GM12878 (cell line): Measurements from ENCODE around the gene DPP4. TPM values are rescaled to one million over a fixed set of nuclear protein-coding genes. Genes with fewer than 3 reads are reported as not detected.

Experiments
- ATAC-seq: fragments of 200-7000 bp; cut with Tn5 transposase; 3 replicates; pipeline ENCODE4 v1.9.1; 2020; ENCODE audit warnings: mild to moderate bottlenecking, moderate library complexity
- BruUV-seq: library from RNA; stranded (reverse); fragments of 400-500 nt; replicated peaks from 2 replicates; lab custom pipeline; 2021; lab: Mats Ljungman, UMichigan
- CTCF ChIA-PET: fragments of 300-600 bp; sonication (Branson Sonifier 250); formaldehyde crosslinking; extraction: SDS; loops from one replicate; lab custom pipeline; 2021; ENCODE audit warnings: inconsistent platforms; lab: Yijun Ruan, JAX
- POLR2A ChIA-PET: fragments of 350-600 bp; formaldehyde crosslinking; extraction: SDS; loops from one replicate; lab custom pipeline; 2021; ENCODE audit warnings: inconsistent platforms; lab: Charles Lee
- RAD21 ChIA-PET: fragments of 300-600 bp; sonication (Branson Sonifier 250); formaldehyde crosslinking; loops from one replicate; lab custom pipeline; 2023; ENCODE audit warnings: antibody characterized with exemption; ENCODE audit not compliant: unreplicated experiment; lab: Charles Lee
- SMC1A ChIA-PET: fragments of 300-600 bp; sonication (Branson Sonifier 250); formaldehyde crosslinking; loops from one replicate; lab custom pipeline; 2023; ENCODE audit not compliant: unreplicated experiment, uncharacterized antibody; lab: Charles Lee
- DNase-seq: peaks from one replicate; pipeline ENCODE4 v3.0.0-alpha.2; 2011; ENCODE audit warnings: low read depth, low spot score
- FAIRE-seq: peaks from 3 replicates; lab custom pipeline; 2011; peaks lifted over from hg19 to GRCh38; lab: Jason Lieb, UNC
- H2AFZ ChIP-seq: 2 replicates; pipeline ENCODE4 v1.6.0; 2011; ENCODE audit warnings: low read depth, low read length, control low read depth; ENCODE audit not compliant: control insufficient read depth
- H3K27ac ChIP-seq: 2 replicates; pipeline ENCODE4 v1.5.1; 2011; ENCODE audit warnings: control low read depth; ENCODE audit not compliant: control insufficient read depth, insufficient read depth
- H3K27me3 ChIP-seq, 2 experiments: replicated peaks in 1 of 2; 2 replicates each; pipeline versions ENCODE4 v1.6.0 to v1.6.1; 2011; ENCODE audit warnings: low read length in 1 of 2; ENCODE audit not compliant: control insufficient read depth in 2 of 2, insufficient read depth in 2 of 2
- H3K36me3 ChIP-seq, 2 experiments: 2 replicates each; pipeline ENCODE4 v1.5.1; 2011; ENCODE audit warnings: low read length in 1 of 2; ENCODE audit not compliant: control insufficient read depth in 2 of 2, insufficient read depth in 2 of 2
- H3K4me1 ChIP-seq: 2 replicates; pipeline ENCODE4 v1.6.1; 2011; ENCODE audit warnings: mild to moderate bottlenecking, low read length, moderate library complexity, mixed read lengths; ENCODE audit not compliant: control insufficient read depth, insufficient read depth
- H3K4me2 ChIP-seq: 2 replicates; pipeline ENCODE4 v1.6.0; 2011; ENCODE audit warnings: control low read depth; ENCODE audit not compliant: control insufficient read depth, insufficient read depth
- H3K4me3 ChIP-seq: fragments of 200-600 bp; sonication (generic); 2 replicates; pipeline ENCODE4 v1.5.1; 2016
- H3K79me2 ChIP-seq: 2 replicates; pipeline ENCODE4 v1.6.0; 2011; ENCODE audit warnings: low read length; ENCODE audit not compliant: control insufficient read depth, insufficient read depth
- H3K9ac ChIP-seq: 2 replicates; pipeline ENCODE4 v1.8.0; 2011; ENCODE audit warnings: low read length, control low read depth, mixed read lengths; ENCODE audit not compliant: control insufficient read depth, insufficient read depth
- H3K9me3 ChIP-seq: replicated peaks from 3 replicates; pipeline ENCODE4 v1.5.1; 2011; ENCODE audit warnings: mild to moderate bottlenecking, low read length; ENCODE audit not compliant: control insufficient read depth, insufficient read depth
- H4K20me1 ChIP-seq: 2 replicates; pipeline ENCODE4 v1.6.0; 2011; ENCODE audit not compliant: control insufficient read depth, insufficient read depth
- ATF2 ChIP-seq: IDR thresholded peaks from 2 replicates; pipeline ENCODE4 v1.6.1; 2012; ENCODE audit warnings: low read length, inconsistent platforms
- CBFB ChIP-seq: IDR thresholded peaks from 2 replicates; pipeline ENCODE4 v1.6.1; 2016; ENCODE audit warnings: antibody characterized with exemption, low read depth
- CREB1 ChIP-seq: IDR thresholded peaks from 2 replicates; pipeline ENCODE4 v1.6.1; 2012; ENCODE audit warnings: low read depth, mild to moderate bottlenecking, inconsistent platforms
- POU2F2 ChIP-seq: IDR thresholded peaks from 3 replicates; pipeline ENCODE4 v1.6.1; 2011; ENCODE audit warnings: low read depth, mild to moderate bottlenecking, low read length, borderline replicate concordance
- SPI1 ChIP-seq: IDR thresholded peaks from 2 replicates; pipeline ENCODE4 v1.6.1; 2011; ENCODE audit warnings: low read depth, mild to moderate bottlenecking, low read length, moderate library complexity, borderline replicate concordance; ENCODE audit not compliant: insufficient read depth
- WGBS: methylation state at CpG from one replicate; pipeline ENCODE4 v1.1.6; 2016; ENCODE audit warnings: low lambda C conversion rate; ENCODE audit not compliant: insufficient replicate concordance, insufficient coverage; ENCODE audit errors: missing lambda C conversion rate; 5-methylcytosine and 5-hydroxymethylcytosine counted together
- in situ Hi-C: fragments of 300-500 bp; cut with MboI; formaldehyde crosslinking; loops from 9 replicates; pipeline ENCODE4 v1.14.3; 2018; ENCODE audit warnings: mixed read lengths
- intact Hi-C: fragments of 100-400 bp; cut with micrococcal nuclease; formaldehyde crosslinking; loops from one replicate; pipeline ENCODE4 v1.14.2; 2022; ENCODE audit not compliant: unreplicated experiment
- polyA plus RNA-seq, 11 experiments: library from polyadenylated mRNA; depleted of rRNA in 4 of 11; unstranded in 6 of 11; stranded (reverse) in 5 of 11; fragments of >200 nt; fragmentation: Nextera tagmentation in 4 of 11; fragmentation: Illumina TruSeq in 1 of 11; extraction: Ambion mirVana in 4 of 11; extraction: Trizol in 1 of 11; gene quantifications; 1 replicate in 1 of 11; 2 replicates in 10 of 11; pipeline versions ENCODE4 v1.2.1 to v1.2.3, GENCODE V29; 2011 to 2016; ENCODE audit warnings: inconsistent platforms in 2 of 11, missing spikeins in 2 of 11, low read depth in 1 of 11
- total RNA-seq, 4 experiments: library from RNA; depleted of rRNA in 3 of 4; stranded (reverse); fragments of >200 nt in 3 of 4; fragmentation: Illumina TruSeq in 1 of 4; extraction: Trizol in 1 of 4; gene quantifications; 2 replicates each; pipeline versions ENCODE4 v1.2.1 to v1.2.3, GENCODE V29; 2013 to 2021
- TF ChIP-seq, protein P1 (sequence below): IDR thresholded peaks from 2 replicates; pipeline ENCODE4 v1.6.1; 2011; ENCODE audit warnings: borderline replicate concordance, low read depth, mild to moderate bottlenecking, moderate library complexity, mixed read lengths, low read length; ENCODE audit not compliant: insufficient read depth; ENCODE audit errors: extremely low read length
- TF ChIP-seq, protein P2 (sequence below): fragments of 450-650 bp; IDR thresholded peaks from 2 replicates; pipeline ENCODE4 v1.6.1; 2017; ENCODE audit warnings: mild to moderate bottlenecking

Gene DPP4
- total and polyA plus RNA-seq, 10 of the 15 experiments (the other 5 are each of a cell fraction or from before 2014, with no cell fraction given): 4.1 to 11.4 (median 9.3) TPM

- no peaks in the 10 kb centered on the region for H3K36me3 ChIP-seq
- intact Hi-C loops (no loop called here), in situ Hi-C loops (no loop called here)
- H3K27ac ChIP-seq: no peak overlapping the region
- H4K20me1 ChIP-seq: no peaks in the 10 kb centered on the region
- TF ChIP-seq CREB1 (no peak), POU2F2 (no peak), CBFB (no peak), SPI1 (no peak), ATF2 (no peak)
- TF ChIP-seq, protein P1, sequence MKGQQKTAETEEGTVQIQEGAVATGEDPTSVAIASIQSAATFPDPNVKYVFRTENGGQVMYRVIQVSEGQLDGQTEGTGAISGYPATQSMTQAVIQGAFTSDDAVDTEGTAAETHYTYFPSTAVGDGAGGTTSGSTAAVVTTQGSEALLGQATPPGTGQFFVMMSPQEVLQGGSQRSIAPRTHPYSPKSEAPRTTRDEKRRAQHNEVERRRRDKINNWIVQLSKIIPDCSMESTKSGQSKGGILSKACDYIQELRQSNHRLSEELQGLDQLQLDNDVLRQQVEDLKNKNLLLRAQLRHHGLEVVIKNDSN: no peak
- TF ChIP-seq, protein P2, sequence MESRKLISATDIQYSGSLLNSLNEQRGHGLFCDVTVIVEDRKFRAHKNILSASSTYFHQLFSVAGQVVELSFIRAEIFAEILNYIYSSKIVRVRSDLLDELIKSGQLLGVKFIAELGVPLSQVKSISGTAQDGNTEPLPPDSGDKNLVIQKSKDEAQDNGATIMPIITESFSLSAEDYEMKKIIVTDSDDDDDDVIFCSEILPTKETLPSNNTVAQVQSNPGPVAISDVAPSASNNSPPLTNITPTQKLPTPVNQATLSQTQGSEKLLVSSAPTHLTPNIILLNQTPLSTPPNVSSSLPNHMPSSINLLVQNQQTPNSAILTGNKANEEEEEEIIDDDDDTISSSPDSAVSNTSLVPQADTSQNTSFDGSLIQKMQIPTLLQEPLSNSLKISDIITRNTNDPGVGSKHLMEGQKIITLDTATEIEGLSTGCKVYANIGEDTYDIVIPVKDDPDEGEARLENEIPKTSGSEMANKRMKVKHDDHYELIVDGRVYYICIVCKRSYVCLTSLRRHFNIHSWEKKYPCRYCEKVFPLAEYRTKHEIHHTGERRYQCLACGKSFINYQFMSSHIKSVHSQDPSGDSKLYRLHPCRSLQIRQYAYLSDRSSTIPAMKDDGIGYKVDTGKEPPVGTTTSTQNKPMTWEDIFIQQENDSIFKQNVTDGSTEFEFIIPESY: no peak
- no peaks in the 10 kb centered on the region for H3K79me2 ChIP-seq
- RAD21 ChIA-PET: no interaction called here
- CTCF ChIA-PET: interaction anchor here (0.8 to 1.8 kb wide), 5 partner anchors 9 to 138 kb away, joined by 3 to 12 read pairs (median 4); no protein-coding TSS in a partner anchor
- ATAC-seq: no peak
- H3K4me2 ChIP-seq: no peak overlapping the region
- no peak for DNase-seq
- peaks cover under 1% of the 10 kb centered on the region; the same call in 1 of the 2 replicates for H3K4me1 ChIP-seq
- BruUV-seq: no TSS peak
- no peak overlapping the region for H3K4me3 ChIP-seq
- no peak for FAIRE-seq
- no peak overlapping the region for H2AFZ ChIP-seq
- POLR2A ChIA-PET: no interaction called here
- WGBS: 0% methylated on average over 2 of the region's 2 CpGs
- no peak overlapping the region for H3K9ac ChIP-seq
- SMC1A ChIA-PET: interaction anchor here (1.1 to 1.4 kb wide), 2 partner anchors 40 to 139 kb away, joined by 3 to 9 read pairs; no protein-coding TSS in a partner anchor
- H3K9me3 ChIP-seq: no peaks in the 10 kb centered on the region
- no peaks in the 10 kb centered on the region for H3K27me3 ChIP-seq
Observed at GRCh38 chr2:161987311-161987710, 86.7 kb downstream of the DPP4 start.
